Smooth muscle cell (in vitro differentiated cells): ENCODE data around the gene ACLY. TPM values are rescaled to one million over a fixed set of nuclear protein-coding genes. Genes with fewer than 3 reads are reported as not detected.
"Not testable (repeated sequence)": the region's sequence is repeated elsewhere in the genome, so short reads cannot be mapped to it uniquely, and the experiment has no call there.

Experiments used
- DNase-seq: peaks from one replicate; lab custom pipeline; 2025; ENCODE audit not compliant: unreplicated experiment; lab: John Stamatoyannopoulos, UW
- H2AFZ ChIP-seq: fragments of 200-600 bp; sonication (generic); 2 replicates; pipeline ENCODE4 v1.6.0; 2016; ENCODE audit warnings: antibody characterized with exemption, low read depth, mild to moderate bottlenecking
- H3F3A ChIP-seq: fragments of 200-600 bp; sonication (generic); 2 replicates; pipeline ENCODE4 v1.6.0; 2017; ENCODE audit warnings: antibody characterized with exemption, low read depth
- H3K27ac ChIP-seq: fragments of 200-600 bp; sonication (generic); 2 replicates; pipeline ENCODE4 v1.5.1; 2016; ENCODE audit warnings: low read depth, mild to moderate bottlenecking
- H3K27me3 ChIP-seq: fragments of 200-600 bp; sonication (generic); 2 replicates; pipeline ENCODE4 v1.6.1; 2016; ENCODE audit warnings: low read depth, mild to moderate bottlenecking
- H3K36me3 ChIP-seq: fragments of 200-600 bp; sonication (generic); 2 replicates; pipeline ENCODE4 v1.5.1; 2016; ENCODE audit warnings: low read depth
- H3K4me1 ChIP-seq: fragments of 200-600 bp; sonication (generic); 2 replicates; pipeline ENCODE4 v1.5.1; 2016; ENCODE audit warnings: low read depth
- H3K4me2 ChIP-seq: fragments of 200-600 bp; sonication (generic); 2 replicates; pipeline ENCODE4 v1.6.0; 2016; ENCODE audit warnings: mild to moderate bottlenecking
- H3K4me3 ChIP-seq: fragments of 200-600 bp; sonication (generic); 2 replicates; pipeline ENCODE4 v1.5.1; 2016; ENCODE audit warnings: mild to moderate bottlenecking
- H3K79me2 ChIP-seq: fragments of 200-600 bp; sonication (generic); 2 replicates; pipeline ENCODE4 v1.6.0; 2016; ENCODE audit warnings: low read depth, mild to moderate bottlenecking
- H3K9ac ChIP-seq: fragments of 200-600 bp; sonication (generic); 2 replicates; pipeline ENCODE4 v1.6.0; 2016; ENCODE audit warnings: low read depth
- H3K9me3 ChIP-seq: fragments of 200-600 bp; sonication (generic); replicated peaks from 2 replicates; pipeline ENCODE4 v1.5.1; 2016; ENCODE audit warnings: low read depth
- H4K20me1 ChIP-seq: fragments of 200-600 bp; sonication (generic); 2 replicates; pipeline ENCODE4 v1.6.0; 2016; ENCODE audit warnings: low read depth
- CTCF ChIP-seq: fragments of 200-600 bp; sonication (generic); IDR thresholded peaks from 2 replicates; pipeline ENCODE4 v1.5.1; 2017; ENCODE audit warnings: borderline replicate concordance, mild to moderate bottlenecking, antibody characterized with exemption; ENCODE audit not compliant: insufficient read depth, poor library complexity, severe bottlenecking
- WGBS: methylation state at CpG from one replicate; pipeline ENCODE4 v1.1.7; 2016; ENCODE audit warnings: low lambda C conversion rate; 5-methylcytosine and 5-hydroxymethylcytosine counted together
- polyA plus RNA-seq: library from polyadenylated mRNA; unstranded; fragments of >200 nt; fragmentation: Nextera tagmentation; extraction: Ambion mirVana; gene quantifications from 2 replicates; pipeline ENCODE4 v1.2.1, GENCODE V29; 2016
- total RNA-seq: library from RNA; depleted of rRNA; stranded (reverse); fragments of >200 nt; gene quantifications from 2 replicates; pipeline ENCODE4 v1.2.3, GENCODE V29; 2014

ACLY gene
- total and polyA plus RNA-seq, 2 experiments from 2014 or later: 172 to 188 TPM

GRCh38 chr17:41844971-41845370, 73.8 kb downstream of the ACLY start:
- H3K27me3 ChIP-seq: no peaks in the 10 kb centered on the region
- no peaks in the 10 kb centered on the region for H3K4me1 ChIP-seq
- H3K4me3 ChIP-seq: no peak overlapping the region
- TF ChIP-seq CTCF: no peak
- no peaks in the 10 kb centered on the region for H3K9me3 ChIP-seq
- DNase-seq: no peak
- H3K79me2 ChIP-seq: peaks cover 8% of the 10 kb centered on the region
- peaks cover 24% of the 10 kb centered on the region for H4K20me1 ChIP-seq
- no peak overlapping the region for H3K4me2 ChIP-seq
- no peaks in the 10 kb centered on the region for H3F3A ChIP-seq
- no peak overlapping the region for H3K27ac ChIP-seq
- H2AFZ ChIP-seq: no peak overlapping the region
- no peaks in the 10 kb centered on the region for H3K36me3 ChIP-seq
- 93% methylated on average over 6 of the region's 6 CpGs for WGBS
- no peak overlapping the region for H3K9ac ChIP-seq

GRCh38 chr17:41840781-41841180, 78.0 kb downstream of the ACLY start:
- H3K79me2 ChIP-seq, H4K20me1 ChIP-seq, H3K36me3 ChIP-seq, H3K4me3 ChIP-seq, H3K9me3 ChIP-seq, H2AFZ ChIP-seq, DNase-seq, H3K27me3 ChIP-seq, H3K4me1 ChIP-seq, H3K4me2 ChIP-seq, H3K9ac ChIP-seq, H3K27ac ChIP-seq, H3F3A ChIP-seq: not testable (repeated sequence)
- whole genome bisulfite sequencing: 92% methylated on average over 6 of the region's 6 CpGs

- WGBS: 97% methylated on average over 2 of the region's 2 CpGs
- H3K27me3 ChIP-seq, H3F3A ChIP-seq, DNase-seq, H3K9ac ChIP-seq, H2AFZ ChIP-seq, H3K79me2 ChIP-seq, H3K4me2 ChIP-seq, H3K9me3 ChIP-seq, H4K20me1 ChIP-seq, H3K4me3 ChIP-seq, H3K27ac ChIP-seq, H3K36me3 ChIP-seq: not testable (repeated sequence)
- H3K4me1 ChIP-seq: peaks cover 11% of the 10 kb centered on the region
Measured at GRCh38 chr17:41839448-41839847, 79.3 kb downstream of the ACLY start.

GRCh38 chr17:41837761-41838538, 80.8 kb downstream of the ACLY start, which contains the start of gene KLHL10:
TSS of gene KLHL10 (plus strand) at chr17:41837825. CDS start at chr17:41837933, 108 bp downstream.
- H3K27me3 ChIP-seq: no peaks in the 10 kb centered on the region
- H3K27ac ChIP-seq: no peak within 1 kb of the TSS
- H3F3A ChIP-seq: no peaks in the 10 kb centered on the region
- peak within 1 kb of the TSS; percentile 94 for H3K4me3 ChIP-seq
- H3K79me2 ChIP-seq: peaks cover 8% of the 10 kb centered on the region
- peak within 1 kb of the TSS; percentile 93 for H2AFZ ChIP-seq
- H3K4me2 ChIP-seq: peak within 1 kb of the TSS; percentile 99
- H3K4me1 ChIP-seq: peaks cover 11% of the 10 kb centered on the region
- WGBS: 95% methylated on average over 15 of the region's 15 CpGs
- no peaks in the 10 kb centered on the region for H4K20me1 ChIP-seq
- TF ChIP-seq CTCF: no peak
- no peaks in the 10 kb centered on the region for H3K36me3 ChIP-seq
- H3K9me3 ChIP-seq: no peaks in the 10 kb centered on the region
- DNase-seq: no peak
- no peak within 1 kb of the TSS for H3K9ac ChIP-seq
